Activated naive CD8-positive, alpha-beta T cell treated with anti-CD3 and anti-CD28 coated beads, Interleukin-2, amount 10 ng/mL, durations not matched to agents 7 days and 5 days (primary cell): ENCODE measurements around the gene CCDC86. TPM values are rescaled to one million over a fixed set of nuclear protein-coding genes. Genes with fewer than 3 reads are reported as not detected.

Experiments used
- ATAC-seq: fragments of 150-1000 bp; cut with Tn5 transposase; one replicate; pipeline ENCODE4 v1.10.0; 2021; ENCODE audit warnings: low read depth, moderate library complexity
- POLR2A ChIA-PET: fragments of 350-600 bp; sonication (Branson Sonifier 250); formaldehyde crosslinking; loops from one replicate; lab custom pipeline; 2021; ENCODE audit warnings: antibody characterized with exemption; lab: Charles Lee
- DNase-seq: peaks from one replicate; pipeline ENCODE4 v3.0.0; 2021
- H3K27ac Mint-ChIP-seq: one replicate; pipeline ENCODE4 v1.8.0; 2022; ENCODE audit warnings: mild to moderate bottlenecking, mixed read lengths
- H3K27me3 Mint-ChIP-seq: one replicate; pipeline ENCODE4 v1.8.0; 2022; ENCODE audit warnings: mild to moderate bottlenecking, moderate library complexity, mixed read lengths
- H3K36me3 Mint-ChIP-seq: one replicate; pipeline ENCODE4 v1.8.0; 2021; ENCODE audit warnings: mild to moderate bottlenecking, mixed read lengths
- H3K4me1 Mint-ChIP-seq: one replicate; pipeline ENCODE4 v1.8.0; 2021; ENCODE audit warnings: mixed read lengths
- H3K4me3 Mint-ChIP-seq: one replicate; pipeline ENCODE4 v1.8.0; 2022; ENCODE audit warnings: mild to moderate bottlenecking, moderate library complexity, mixed read lengths
- H3K9me3 Mint-ChIP-seq: one replicate; pipeline ENCODE4 v1.8.0; 2021; ENCODE audit warnings: mixed read lengths
- total RNA-seq, 2 experiments: library from RNA; stranded (reverse); gene quantifications; one replicate each; pipeline ENCODE4 v1.2.3, GENCODE V29; 2021

Gene CCDC86, protein sequence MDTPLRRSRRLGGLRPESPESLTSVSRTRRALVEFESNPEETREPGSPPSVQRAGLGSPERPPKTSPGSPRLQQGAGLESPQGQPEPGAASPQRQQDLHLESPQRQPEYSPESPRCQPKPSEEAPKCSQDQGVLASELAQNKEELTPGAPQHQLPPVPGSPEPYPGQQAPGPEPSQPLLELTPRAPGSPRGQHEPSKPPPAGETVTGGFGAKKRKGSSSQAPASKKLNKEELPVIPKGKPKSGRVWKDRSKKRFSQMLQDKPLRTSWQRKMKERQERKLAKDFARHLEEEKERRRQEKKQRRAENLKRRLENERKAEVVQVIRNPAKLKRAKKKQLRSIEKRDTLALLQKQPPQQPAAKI
- 10 to 100 TPM; 16.9 to 17.1 TPM for total RNA-seq

DNA sequence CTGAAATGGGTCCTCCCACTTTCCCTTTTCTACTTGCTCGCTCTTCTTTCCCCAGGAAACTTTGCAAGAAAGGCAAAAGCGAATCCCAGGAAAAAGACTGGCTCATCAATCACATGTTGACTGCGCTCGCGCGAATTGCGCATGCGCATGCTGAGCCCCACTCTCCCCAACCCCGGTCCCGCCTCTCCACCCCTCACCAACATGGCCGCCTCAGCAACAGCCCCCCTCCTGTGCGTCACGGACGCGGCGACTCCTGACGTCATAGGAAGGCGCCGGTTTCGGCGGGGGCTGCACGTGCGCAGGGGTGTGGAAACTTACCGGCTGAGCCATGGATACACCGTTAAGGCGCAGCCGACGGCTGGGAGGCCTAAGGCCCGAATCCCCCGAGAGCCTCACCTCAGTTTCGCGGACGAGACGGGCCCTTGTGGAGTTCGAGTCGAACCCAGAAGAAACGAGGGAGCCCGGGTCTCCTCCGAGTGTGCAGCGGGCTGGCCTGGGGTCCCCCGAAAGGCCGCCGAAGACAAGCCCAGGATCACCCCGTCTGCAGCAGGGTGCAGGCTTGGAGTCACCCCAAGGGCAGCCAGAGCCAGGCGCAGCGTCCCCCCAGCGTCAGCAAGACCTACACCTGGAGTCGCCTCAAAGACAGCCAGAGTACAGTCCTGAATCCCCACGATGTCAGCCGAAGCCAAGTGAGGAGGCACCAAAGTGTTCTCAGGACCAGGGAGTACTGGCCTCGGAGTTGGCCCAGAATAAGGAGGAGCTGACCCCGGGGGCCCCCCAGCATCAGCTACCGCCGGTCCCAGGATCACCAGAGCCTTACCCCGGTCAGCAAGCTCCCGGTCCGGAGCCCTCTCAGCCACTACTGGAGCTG, at the start of gene CCDC86:
Gene CCDC86, plus strand, starts transcription at position 317 of the 871 bp plus-strand sequence. Its CDS starts 12 bp downstream, at position 329.
- Mint-ChIP-seq H3K4me1 (peaks cover 38% of the 10 kb centered on the region), H3K36me3 (peaks cover 4% of the 10 kb centered on the region), H3K4me3 (peak within 1 kb of the TSS; percentile 89), H3K27ac (peak within 1 kb of the TSS; percentile 94), H3K27me3 (no peaks in the 10 kb centered on the region), H3K9me3 (no peaks in the 10 kb centered on the region)
- ATAC-seq = peak; percentile 93
- peak; percentile 99 for DNase-seq
- POLR2A ChIA-PET = interaction anchor here (0.7 to 2.6 kb wide), 5 partner anchors 14 to 72 kb away, joined by 3 to 13 read pairs (median 6); partner anchors contain the start of genes PTGDR2, TMEM109 and ZP1

GRCh38 chr11:60792521-60792920, 49.4 kb upstream of the CCDC86 start:
- POLR2A ChIA-PET = no interaction called here
- Mint-ChIP-seq H3K27me3 (no peaks in the 10 kb centered on the region), H3K36me3 (no peaks in the 10 kb centered on the region), H3K4me3 (no peak overlapping the region), H3K4me1 (no peaks in the 10 kb centered on the region), H3K9me3 (no peaks in the 10 kb centered on the region), H3K27ac (no peak overlapping the region)
- ATAC-seq (no peak), DNase-seq (no peak)

DNA sequence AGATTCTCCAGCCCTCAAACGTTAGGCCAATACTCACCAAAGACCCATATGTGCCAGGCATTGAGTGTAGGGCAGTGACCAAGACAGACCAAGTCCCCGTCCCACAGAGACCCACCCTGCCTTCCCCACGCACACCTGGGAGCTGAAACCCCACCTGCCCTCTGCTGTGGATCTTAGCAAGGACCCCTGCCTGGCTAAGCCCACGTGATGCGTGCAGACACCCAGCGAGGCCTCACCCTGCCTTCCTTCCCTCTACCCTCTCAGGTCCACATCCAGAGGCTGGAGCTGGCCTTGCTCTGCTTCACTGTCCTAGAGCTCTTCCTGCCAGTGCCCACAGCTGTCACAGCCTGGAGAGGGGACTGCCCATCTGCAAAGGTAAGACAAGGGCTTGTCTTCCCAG, 46.6 kb upstream of the CCDC86 start:
- POLR2A ChIA-PET = no interaction called here
- no peak overlapping the region for H3K27ac Mint-ChIP-seq

GRCh38 chr11:60797846-60798630, 43.9 kb upstream of the CCDC86 start:
- DNase-seq (no peak), ATAC-seq (no peak)
- H3K27me3 Mint-ChIP-seq = peaks cover 17% of the 10 kb centered on the region
- POLR2A ChIA-PET = no interaction called here
- H3K9me3 Mint-ChIP-seq = no peaks in the 10 kb centered on the region
- no peak overlapping the region for H3K4me3 Mint-ChIP-seq
- H3K27ac Mint-ChIP-seq = no peak overlapping the region
- H3K36me3 Mint-ChIP-seq = no peaks in the 10 kb centered on the region
- no peaks in the 10 kb centered on the region for H3K4me1 Mint-ChIP-seq

More for the DNA sequence above, 46.6 kb upstream of the CCDC86 start:
- Mint-ChIP-seq H3K9me3 (no peaks in the 10 kb centered on the region), H3K4me3 (no peak overlapping the region), H3K27me3 (peaks cover 8% of the 10 kb centered on the region), H3K4me1 (no peaks in the 10 kb centered on the region), H3K36me3 (no peaks in the 10 kb centered on the region)
- ATAC-seq = no peak
- DNase-seq = no peak

DNA sequence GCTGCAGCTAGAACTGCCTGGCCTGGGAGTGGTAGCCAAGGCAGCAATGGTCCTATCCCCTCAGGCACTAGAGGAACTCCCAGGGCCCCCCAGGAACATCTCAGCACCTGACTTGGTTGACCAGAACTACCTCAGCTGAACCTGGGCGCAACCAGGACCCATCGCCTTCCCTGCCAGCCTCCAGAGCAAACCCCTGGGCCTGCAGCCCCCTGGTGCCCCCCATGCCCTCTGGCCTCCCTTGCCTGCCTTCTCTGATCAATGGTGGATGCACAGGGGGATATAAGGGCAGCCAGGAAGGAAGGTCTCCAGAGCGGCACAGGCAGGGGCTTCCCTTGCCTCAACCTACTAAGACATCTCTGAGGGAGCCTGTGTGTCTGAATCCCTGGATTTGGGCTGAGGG, 43.3 kb upstream of the CCDC86 start:
- no peak for ATAC-seq
- H3K4me3 Mint-ChIP-seq = no peak overlapping the region
- DNase-seq = no peak
- POLR2A ChIA-PET = no interaction called here
- no peaks in the 10 kb centered on the region for H3K9me3 Mint-ChIP-seq
- H3K36me3 Mint-ChIP-seq = no peaks in the 10 kb centered on the region
- peaks cover 20% of the 10 kb centered on the region for H3K27me3 Mint-ChIP-seq
- H3K4me1 Mint-ChIP-seq = no peaks in the 10 kb centered on the region
- H3K27ac Mint-ChIP-seq = no peak overlapping the region

DNA sequence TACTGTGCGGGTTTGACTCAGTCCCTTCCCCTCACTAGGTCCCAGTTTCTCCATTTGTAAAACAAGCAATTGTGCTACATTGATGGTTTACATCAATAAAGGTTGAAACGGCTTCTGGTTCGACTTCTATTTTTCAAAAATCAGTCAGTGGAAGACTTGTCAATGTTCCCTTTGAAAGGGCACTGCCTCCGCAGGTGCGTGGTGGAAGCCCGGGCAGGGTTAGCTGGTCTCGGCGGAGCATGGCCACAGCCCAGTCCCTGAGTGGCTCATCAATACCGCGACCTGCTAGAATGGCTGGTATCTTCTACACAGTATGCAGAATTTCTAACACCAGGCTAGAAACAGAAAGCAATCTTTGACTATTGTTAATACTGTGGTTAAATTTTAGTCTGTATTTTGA, 40.7 kb upstream of the CCDC86 start:
- no peak overlapping the region for H3K4me3 Mint-ChIP-seq
- peaks cover 20% of the 10 kb centered on the region for H3K27me3 Mint-ChIP-seq
- POLR2A ChIA-PET = no interaction called here
- no peaks in the 10 kb centered on the region for H3K36me3 Mint-ChIP-seq
- H3K4me1 Mint-ChIP-seq = peaks cover 2% of the 10 kb centered on the region
- ATAC-seq = no peak
- H3K9me3 Mint-ChIP-seq = no peaks in the 10 kb centered on the region
- no peak overlapping the region for H3K27ac Mint-ChIP-seq
- DNase-seq = no peak

DNA sequence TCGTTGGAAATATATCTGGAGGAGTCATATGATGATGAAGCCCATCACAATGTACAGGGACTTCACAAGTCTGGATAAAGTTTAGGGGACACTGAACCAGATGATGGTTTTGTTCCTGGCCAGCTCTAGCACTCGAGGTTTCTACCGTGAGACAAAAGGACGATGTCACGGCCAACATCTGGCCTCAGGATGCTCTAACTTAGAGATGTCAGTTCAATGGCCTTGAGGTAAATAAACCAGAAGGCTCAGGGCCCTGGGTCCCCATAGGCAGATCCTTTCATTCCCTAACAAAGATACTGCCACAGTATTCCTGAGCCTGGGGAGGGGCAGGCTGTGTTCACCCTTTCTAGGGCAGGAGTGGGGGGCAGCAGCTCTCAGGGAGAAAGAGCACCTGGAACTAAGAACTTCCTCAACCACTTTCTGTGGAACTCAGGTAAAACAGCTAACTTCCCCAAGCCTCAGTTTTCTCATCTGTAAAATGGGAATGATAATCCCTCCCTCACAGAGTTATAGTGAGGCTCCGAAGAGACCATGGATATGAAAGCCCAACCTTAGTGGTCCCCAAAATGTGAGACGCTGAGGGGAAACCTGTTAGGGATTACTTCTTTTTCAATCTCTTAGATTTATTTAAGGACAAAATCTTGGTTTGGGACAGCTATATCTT, 38.5 kb upstream of the CCDC86 start:
- peaks cover 20% of the 10 kb centered on the region for H3K27me3 Mint-ChIP-seq
- H3K36me3 Mint-ChIP-seq = no peaks in the 10 kb centered on the region
- no peak for DNase-seq
- POLR2A ChIA-PET = no interaction called here
- no peak overlapping the region for H3K4me3 Mint-ChIP-seq
- H3K4me1 Mint-ChIP-seq = peaks cover 2% of the 10 kb centered on the region
- H3K9me3 Mint-ChIP-seq = no peaks in the 10 kb centered on the region
- ATAC-seq = no peak
- no peak overlapping the region for H3K27ac Mint-ChIP-seq

DNA sequence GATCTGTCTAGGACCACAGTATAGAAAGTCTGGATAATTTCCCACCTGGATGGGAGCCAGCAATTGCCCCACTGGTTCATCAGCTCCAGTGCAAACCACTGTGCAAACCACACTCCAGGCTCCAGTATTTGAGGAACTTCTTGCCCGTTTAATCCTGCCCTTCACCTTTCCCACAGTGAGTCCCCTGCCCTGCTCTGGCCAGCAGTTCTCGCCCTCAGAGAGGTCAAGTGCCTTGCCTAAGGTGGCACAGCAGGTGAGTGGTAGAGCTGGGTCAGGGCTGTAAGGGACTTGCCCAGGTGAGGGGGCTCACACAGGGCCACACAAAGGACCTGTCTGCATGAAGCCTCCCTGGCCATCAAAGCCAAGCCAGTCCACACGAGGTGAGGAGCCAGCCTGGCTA, 32.7 kb upstream of the CCDC86 start:
- H3K4me1 Mint-ChIP-seq = peaks cover 10% of the 10 kb centered on the region
- no peaks in the 10 kb centered on the region for H3K9me3 Mint-ChIP-seq
- ATAC-seq = no peak
- POLR2A ChIA-PET = no interaction called here
- DNase-seq = no peak
- H3K36me3 Mint-ChIP-seq = no peaks in the 10 kb centered on the region
- no peak overlapping the region for H3K4me3 Mint-ChIP-seq
- no peak overlapping the region for H3K27ac Mint-ChIP-seq
- peaks cover 14% of the 10 kb centered on the region for H3K27me3 Mint-ChIP-seq

- Mint-ChIP-seq H3K4me1 (peaks cover 10% of the 10 kb centered on the region), H3K27me3 (peaks cover 14% of the 10 kb centered on the region), H3K36me3 (no peaks in the 10 kb centered on the region), H3K27ac (no peak overlapping the region), H3K4me3 (no peak overlapping the region), H3K9me3 (no peaks in the 10 kb centered on the region)
- POLR2A ChIA-PET = no interaction called here
- DNase-seq (no peak), ATAC-seq (no peak)
Observed at GRCh38 chr11:60809691-60810090, 32.2 kb upstream of the CCDC86 start.

DNA sequence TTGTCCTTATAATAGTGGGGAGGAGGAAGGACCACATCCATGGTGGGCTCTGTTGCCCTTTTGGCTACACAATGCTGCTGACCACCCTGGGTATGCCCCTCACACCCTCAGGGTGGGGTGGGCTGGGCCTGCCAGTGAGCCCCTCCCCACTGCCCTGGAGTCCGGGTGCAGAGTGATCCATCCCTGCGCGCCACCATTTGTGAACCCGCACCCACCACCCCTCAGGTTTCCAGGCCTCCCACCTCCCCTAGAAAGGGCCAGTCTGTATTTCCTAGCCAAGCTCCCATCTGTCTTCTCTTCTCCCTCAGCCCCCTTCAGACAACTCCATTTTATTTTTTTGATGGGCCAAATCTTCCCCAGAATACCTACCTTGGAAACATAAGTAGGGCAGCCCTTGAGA, 31.8 kb upstream of the CCDC86 start:
- POLR2A ChIA-PET = no interaction called here
- DNase-seq (no peak), ATAC-seq (no peak)
- Mint-ChIP-seq H3K9me3 (no peaks in the 10 kb centered on the region), H3K4me1 (peaks cover 10% of the 10 kb centered on the region), H3K4me3 (no peak overlapping the region), H3K27ac (no peak overlapping the region), H3K36me3 (no peaks in the 10 kb centered on the region), H3K27me3 (peaks cover 14% of the 10 kb centered on the region)

DNA sequence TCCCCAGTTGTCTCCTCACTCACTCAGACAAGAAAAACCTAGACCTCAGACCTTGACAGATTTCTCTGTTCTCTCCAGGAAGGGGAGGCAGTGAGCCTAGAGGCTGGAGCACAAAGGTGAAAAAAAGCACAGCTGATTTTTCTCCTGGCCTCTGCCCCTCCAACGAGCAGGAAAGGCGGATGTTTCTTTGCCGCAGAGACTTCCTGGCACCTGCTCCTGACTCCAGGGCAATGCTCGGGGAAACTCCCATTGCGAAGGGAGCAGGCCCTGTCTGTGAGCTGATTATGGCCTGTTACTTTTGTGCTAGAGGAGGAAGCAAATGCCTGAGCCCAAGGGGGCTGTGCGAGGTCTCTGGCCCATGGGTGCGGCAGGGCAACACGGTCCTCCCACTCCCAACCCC, 31.3 kb upstream of the CCDC86 start:
- Mint-ChIP-seq H3K27ac (no peak overlapping the region), H3K4me3 (no peak overlapping the region), H3K9me3 (no peaks in the 10 kb centered on the region), H3K4me1 (peaks cover 10% of the 10 kb centered on the region), H3K27me3 (peaks cover 14% of the 10 kb centered on the region), H3K36me3 (no peaks in the 10 kb centered on the region)
- ATAC-seq = no peak
- POLR2A ChIA-PET = no interaction called here
- no peak for DNase-seq

DNA sequence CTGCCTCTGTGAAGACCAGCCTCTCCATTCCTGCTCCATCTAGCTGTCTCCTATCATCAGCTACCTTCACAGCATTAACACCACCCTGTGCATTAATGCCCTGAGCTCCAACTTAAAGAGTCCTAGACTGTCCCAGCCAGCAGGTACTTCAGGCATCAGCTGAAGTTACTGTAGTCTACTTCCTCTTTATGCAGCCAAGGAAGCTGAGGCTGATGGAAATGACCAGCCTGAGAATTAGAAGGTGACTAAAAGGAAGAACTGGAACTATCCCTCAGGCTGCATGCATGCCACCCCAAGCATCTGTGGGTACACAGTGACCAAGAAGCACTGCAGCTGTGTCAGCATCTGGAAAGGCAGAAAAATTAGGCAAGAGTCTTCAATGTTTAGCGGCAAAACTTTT, 28.6 kb upstream of the CCDC86 start:
- no peak for ATAC-seq
- POLR2A ChIA-PET = no interaction called here

GRCh38 chr11:60814112-60814511, 27.8 kb upstream of the CCDC86 start:
- Mint-ChIP-seq H3K36me3 (no peaks in the 10 kb centered on the region), H3K27me3 (peaks cover 14% of the 10 kb centered on the region), H3K9me3 (peaks cover 2% of the 10 kb centered on the region), H3K27ac (no peak overlapping the region), H3K4me3 (no peak overlapping the region), H3K4me1 (peaks cover 8% of the 10 kb centered on the region)
- DNase-seq = no peak
- ATAC-seq = no peak
- POLR2A ChIA-PET = no interaction called here

More for the DNA sequence above, 28.6 kb upstream of the CCDC86 start:
- Mint-ChIP-seq H3K4me1 (peaks cover 8% of the 10 kb centered on the region), H3K4me3 (no peak overlapping the region), H3K36me3 (no peaks in the 10 kb centered on the region), H3K9me3 (peaks cover 2% of the 10 kb centered on the region), H3K27me3 (peaks cover 14% of the 10 kb centered on the region), H3K27ac (no peak overlapping the region)
- DNase-seq = no peak
